Medulla oblongata (tissue), 1 donor: ENCODE data around the gene ST14.

Experiments
- DNase-seq: peaks from one replicate; pipeline ENCODE4 v3.0.0-alpha.2; 2015; ENCODE audit errors: extremely low spot score

The ST14 gene

GRCh38 chr11:130136107-130136506 lies 23.5 kb upstream of the ST14 start:
- no peak for DNase-seq

- DNase-seq: no peak
Observed at GRCh38 chr11:130137999-130138398, 21.6 kb upstream of the ST14 start.

- no peak for DNase-seq
Observed at GRCh38 chr11:130139401-130139800, 20.2 kb upstream of the ST14 start.

- DNase-seq: no peak
Observed at GRCh38 chr11:130141561-130142341, 17.8 kb upstream of the ST14 start.

GRCh38 chr11:130144141-130144540 lies 15.4 kb upstream of the ST14 start:
- peak; percentile 71 for DNase-seq

- no peak for DNase-seq
Observed at GRCh38 chr11:130144861-130145281, 14.7 kb upstream of the ST14 start.

GRCh38 chr11:130145311-130145812 lies 14.2 kb upstream of the ST14 start:
- no peak for DNase-seq

- peak; percentile 32 for DNase-seq
Observed at GRCh38 chr11:130145975-130146776, 13.4 kb upstream of the ST14 start.

GRCh38 chr11:130146796-130147195 lies 12.8 kb upstream of the ST14 start:
- DNase-seq: peak; percentile 92

- no peak for DNase-seq
Observed at GRCh38 chr11:130148796-130149326, 10.7 kb upstream of the ST14 start.

GRCh38 chr11:130150790-130151189 lies 8.8 kb upstream of the ST14 start:
- no peak for DNase-seq

GRCh38 chr11:130151196-130151595 lies 8.4 kb upstream of the ST14 start:
- DNase-seq: no peak

- DNase-seq: no peak
Observed at GRCh38 chr11:130156108-130157022, 3.2 kb upstream of the ST14 start.

- no peak for DNase-seq
Observed at GRCh38 chr11:130157101-130157500, 2.5 kb upstream of the ST14 start.

- no peak for DNase-seq
Observed at GRCh38 chr11:130157840-130158239, 1.7 kb upstream of the ST14 start.

- DNase-seq: no peak
Observed at GRCh38 chr11:130159139-130159538, 443 bp upstream of the ST14 start.

- DNase-seq: no peak
Observed at GRCh38 chr11:130160498-130161155, 1.0 kb downstream of the ST14 start.

GRCh38 chr11:130161441-130162145 lies 2.0 kb downstream of the ST14 start:
- DNase-seq: no peak

GRCh38 chr11:130162733-130163132 lies 3.2 kb downstream of the ST14 start:
- DNase-seq: no peak
